ENCODE results near the gene ZBTB16. TPM values are rescaled to one million over a fixed set of nuclear protein-coding genes. Genes with fewer than 3 reads are reported as not detected.

ZBTB16 gene
- total and polyA plus RNA-seq, 2 experiments from 2014 or later = 0.29 to 1.4 TPM

- Histone ChIP-seq H3K27ac (ENCODE audit: low read depth) (no peak overlapping the region), H3K27me3 (ENCODE audit: insufficient read depth) (no peaks in the 10 kb centered on the region), H3K4me2 (no peak overlapping the region), H3K4me1 (ENCODE audit: insufficient read depth) (no peaks in the 10 kb centered on the region), H3K79me2 (replicated peaks; ENCODE audit: insufficient read depth) (no peaks in the 10 kb centered on the region), H2AFZ (no peak overlapping the region), H3F3A (replicated peaks; ENCODE audit: low read depth) (no peaks in the 10 kb centered on the region), H4K20me1 (replicated peaks; ENCODE audit: insufficient read depth) (no peaks in the 10 kb centered on the region), H3K9me2 (ENCODE audit: insufficient read depth) (no peaks in the 10 kb centered on the region), H3K36me3 (ENCODE audit: insufficient read depth) (no peaks in the 10 kb centered on the region), H3K4me3 (no peak overlapping the region)
- ATAC-seq (no peak), DNase-seq (ENCODE audit: low spot score) (no peak)
- TF ChIP-seq ZNF462 (CRISPR knock-in tag; IDR thresholded peaks at IDR 0.05) = no peak
- no peak for TF ChIP-seq CTCF (conservative IDR thresholded peaks at IDR 0.05; ENCODE audit: low read depth in 2 of 2)
- TF ChIP-seq EZH2 (IDR thresholded peaks at IDR 0.05; ENCODE audit: low read depth, unreplicated experiment) = no peak
- TF ChIP-seq CREB1 (CRISPR knock-in tag; IDR thresholded peaks at IDR 0.05; ENCODE audit: low read depth) = no peak
- no peak for TF ChIP-seq ETS1 (IDR thresholded peaks at IDR 0.05)
- TF ChIP-seq POLR2AphosphoS5 (IDR thresholded peaks at IDR 0.05; ENCODE audit: low read depth) = no peak
- no peak for TF ChIP-seq JUNB (IDR thresholded peaks at IDR 0.05; ENCODE audit: unreplicated experiment)
- no peak for TF ChIP-seq ZNF331 (CRISPR knock-in tag; IDR thresholded peaks at IDR 0.05; ENCODE audit: low read depth)
- no peak for TF ChIP-seq EZH2phosphoT487 (IDR thresholded peaks at IDR 0.05; ENCODE audit: unreplicated experiment)
- no peak for TF ChIP-seq STAT1 (IDR thresholded peaks at IDR 0.05; ENCODE audit: unreplicated experiment)
- TF ChIP-seq ZNF114 (CRISPR knock-in tag; IDR thresholded peaks at IDR 0.05) = no peak
- no peak for TF ChIP-seq NANOG (IDR thresholded peaks at IDR 0.05; ENCODE audit: borderline replicate concordance)
- TF ChIP-seq, protein P1, sequence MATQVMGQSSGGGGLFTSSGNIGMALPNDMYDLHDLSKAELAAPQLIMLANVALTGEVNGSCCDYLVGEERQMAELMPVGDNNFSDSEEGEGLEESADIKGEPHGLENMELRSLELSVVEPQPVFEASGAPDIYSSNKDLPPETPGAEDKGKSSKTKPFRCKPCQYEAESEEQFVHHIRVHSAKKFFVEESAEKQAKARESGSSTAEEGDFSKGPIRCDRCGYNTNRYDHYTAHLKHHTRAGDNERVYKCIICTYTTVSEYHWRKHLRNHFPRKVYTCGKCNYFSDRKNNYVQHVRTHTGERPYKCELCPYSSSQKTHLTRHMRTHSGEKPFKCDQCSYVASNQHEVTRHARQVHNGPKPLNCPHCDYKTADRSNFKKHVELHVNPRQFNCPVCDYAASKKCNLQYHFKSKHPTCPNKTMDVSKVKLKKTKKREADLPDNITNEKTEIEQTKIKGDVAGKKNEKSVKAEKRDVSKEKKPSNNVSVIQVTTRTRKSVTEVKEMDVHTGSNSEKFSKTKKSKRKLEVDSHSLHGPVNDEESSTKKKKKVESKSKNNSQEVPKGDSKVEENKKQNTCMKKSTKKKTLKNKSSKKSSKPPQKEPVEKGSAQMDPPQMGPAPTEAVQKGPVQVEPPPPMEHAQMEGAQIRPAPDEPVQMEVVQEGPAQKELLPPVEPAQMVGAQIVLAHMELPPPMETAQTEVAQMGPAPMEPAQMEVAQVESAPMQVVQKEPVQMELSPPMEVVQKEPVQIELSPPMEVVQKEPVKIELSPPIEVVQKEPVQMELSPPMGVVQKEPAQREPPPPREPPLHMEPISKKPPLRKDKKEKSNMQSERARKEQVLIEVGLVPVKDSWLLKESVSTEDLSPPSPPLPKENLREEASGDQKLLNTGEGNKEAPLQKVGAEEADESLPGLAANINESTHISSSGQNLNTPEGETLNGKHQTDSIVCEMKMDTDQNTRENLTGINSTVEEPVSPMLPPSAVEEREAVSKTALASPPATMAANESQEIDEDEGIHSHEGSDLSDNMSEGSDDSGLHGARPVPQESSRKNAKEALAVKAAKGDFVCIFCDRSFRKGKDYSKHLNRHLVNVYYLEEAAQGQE (IDR thresholded peaks at IDR 0.05; ENCODE audit: unreplicated experiment) = no peak
- peaks cover 2% of the 10 kb centered on the region for H3K27me3 Mint-ChIP-seq (ENCODE audit: insufficient read depth, low read depth, poor library complexity)
- H3K36me3 Mint-ChIP-seq (ENCODE audit: low read depth) = no peaks in the 10 kb centered on the region
- no peak overlapping the region for H3K27ac Mint-ChIP-seq
- no peaks in the 10 kb centered on the region for H3K9me3 Mint-ChIP-seq
- no peak overlapping the region for H3K4me3 Mint-ChIP-seq
- H3K4me1 Mint-ChIP-seq = peaks cover under 1% of the 10 kb centered on the region; the same call in 2 of the 3 replicates
Measured at GRCh38 chr11:114218508-114218907, 159.0 kb downstream of the ZBTB16 start.

Data from GM23338 (cell line).